ENCODE measurements around the gene CTXN2. TPM values are rescaled to one million over a fixed set of nuclear protein-coding genes. Genes with fewer than 3 reads are reported as not detected.
A peak's percentile ranks its signal among the peaks of the same experiment; 100 is the strongest.

CTXN2 gene
- total RNA-seq, 1 experiment from 2014 or later: 0.07 TPM

DNA sequence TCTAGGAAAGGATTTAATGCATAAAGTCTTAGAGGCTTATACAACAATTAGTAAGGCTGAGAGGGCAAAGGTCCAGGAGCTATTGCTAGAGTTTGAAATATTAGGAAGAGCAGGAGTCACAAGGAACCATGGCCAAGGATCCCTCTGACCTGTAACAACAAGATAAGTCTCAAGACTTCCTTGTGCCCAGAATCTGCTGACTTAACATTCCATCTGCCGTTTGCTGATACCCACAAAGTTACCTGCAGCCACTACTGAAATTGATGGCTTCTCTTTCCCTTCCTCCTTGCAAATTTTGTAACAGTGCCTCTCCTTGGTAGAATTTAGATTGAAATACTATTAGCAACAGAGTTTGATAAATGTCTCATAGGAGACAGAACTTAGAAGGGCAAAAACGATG lies 8.7 kb upstream of the CTXN2 start:
- Histone ChIP-seq H3K4me3 (ENCODE audit: insufficient read depth, low read depth, low read length) (no peak overlapping the region), H3K27me3 (ENCODE audit: control insufficient read depth, insufficient read depth, low read length) (no peaks in the 10 kb centered on the region), H3K36me3 (replicated peaks; ENCODE audit: control insufficient read depth, insufficient read depth, low read length) (no peaks in the 10 kb centered on the region)
- no peak for DNase-seq

GRCh38 chr15:48185529-48185928 lies 5.9 kb upstream of the CTXN2 start:
- no peak for DNase-seq

DNA sequence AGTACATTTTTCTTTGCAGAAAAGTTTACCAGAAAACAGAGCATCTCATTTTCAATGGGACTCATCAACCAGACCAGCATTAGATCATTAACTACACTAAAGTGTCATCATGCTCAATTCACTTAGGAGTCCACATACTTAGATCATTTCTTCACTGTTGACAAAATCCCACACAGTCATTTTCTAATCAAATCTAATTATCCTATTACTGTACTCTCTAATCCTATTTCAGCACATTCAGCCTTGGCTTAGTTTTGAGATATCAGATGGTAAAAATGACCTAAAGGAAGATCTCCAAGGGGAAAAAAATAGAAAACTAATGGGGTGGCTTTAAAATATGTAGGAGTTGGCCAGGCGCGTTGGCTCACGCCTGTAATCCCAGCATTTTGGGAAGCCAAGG lies 5.2 kb upstream of the CTXN2 start:
- no peak for DNase-seq
- no peaks in the 10 kb centered on the region for H3K36me3 ChIP-seq (replicated peaks; ENCODE audit: control insufficient read depth, insufficient read depth, low read length)

More at GRCh38 chr15:48185529-48185928, 5.9 kb upstream of the CTXN2 start:
- Histone ChIP-seq H3K4me3 (ENCODE audit: insufficient read depth, low read depth, low read length) (no peak overlapping the region), H3K36me3 (replicated peaks; ENCODE audit: control insufficient read depth, insufficient read depth, low read length) (no peaks in the 10 kb centered on the region), H3K27me3 (ENCODE audit: control insufficient read depth, insufficient read depth, low read length) (no peaks in the 10 kb centered on the region)

GRCh38 chr15:48190932-48191573 lies 412 bp upstream of the CTXN2 start:
- no peaks in the 10 kb centered on the region for H3K36me3 ChIP-seq (replicated peaks; ENCODE audit: control insufficient read depth, insufficient read depth, low read length)
- peak; percentile 48 for DNase-seq
- H3K4me3 ChIP-seq (ENCODE audit: insufficient read depth, low read depth, low read length): peak overlapping the region; percentile 19
- peaks cover 5% of the 10 kb centered on the region for H3K27me3 ChIP-seq (ENCODE audit: control insufficient read depth, insufficient read depth, low read length)

More for the DNA sequence above, 5.2 kb upstream of the CTXN2 start:
- H3K4me3 ChIP-seq (ENCODE audit: insufficient read depth, low read depth, low read length): no peak overlapping the region
- H3K27me3 ChIP-seq (ENCODE audit: control insufficient read depth, insufficient read depth, low read length): no peaks in the 10 kb centered on the region

DNA sequence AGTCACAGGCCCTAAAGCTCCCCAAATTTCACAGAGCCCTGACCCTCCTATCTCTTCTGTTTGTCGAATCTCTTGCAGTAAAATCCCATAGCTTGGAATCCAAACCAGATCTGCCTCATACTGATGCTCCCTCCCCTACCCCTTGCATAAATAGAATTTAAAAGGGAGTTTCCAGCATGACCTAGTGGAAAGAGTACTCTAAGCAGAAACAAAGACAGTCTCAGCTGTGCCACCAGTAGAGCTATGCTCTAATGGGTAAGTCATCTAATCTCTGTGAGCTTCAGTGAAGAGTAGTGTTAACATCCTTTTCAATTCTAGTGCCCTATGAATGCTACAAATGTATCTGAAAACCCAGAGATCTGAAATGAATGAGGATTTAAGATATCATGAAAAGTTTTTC lies 10.6 kb downstream of the CTXN2 start:
- no peaks in the 10 kb centered on the region for H3K36me3 ChIP-seq (replicated peaks; ENCODE audit: control insufficient read depth, insufficient read depth, low read length)
- no peak overlapping the region for H3K4me3 ChIP-seq (ENCODE audit: insufficient read depth, low read depth, low read length)
- DNase-seq: peak; percentile 8
- H3K27me3 ChIP-seq (ENCODE audit: control insufficient read depth, insufficient read depth, low read length): no peaks in the 10 kb centered on the region

DNA sequence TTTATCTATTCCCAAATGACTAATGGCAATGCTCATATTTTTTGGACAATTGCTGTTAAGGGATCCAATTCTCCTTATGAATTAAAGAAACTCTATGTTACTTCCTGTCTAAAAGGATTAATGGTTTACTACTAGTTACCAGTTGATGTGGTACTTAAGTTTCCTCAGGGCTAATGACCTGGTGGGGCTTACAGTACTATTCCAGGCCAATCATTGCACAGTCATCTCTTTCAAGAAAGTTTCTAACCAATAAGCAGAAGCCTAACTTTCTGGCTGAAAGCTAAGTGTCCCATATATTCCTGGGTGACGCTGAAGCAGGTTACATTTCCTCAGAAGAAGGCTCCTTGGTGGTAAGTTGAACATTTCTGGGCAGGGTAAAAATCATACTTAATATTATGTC lies 14.5 kb downstream of the CTXN2 start, which contains the start of gene SLC12A1:
Gene SLC12A1, plus strand, starts transcription at position 322 of the 400 bp plus-strand sequence. CDS start 1,418 bp downstream, outside the sequence.
- no peaks in the 10 kb centered on the region for H3K27me3 ChIP-seq (ENCODE audit: control insufficient read depth, insufficient read depth, low read length)
- DNase-seq: no peak
- H3K36me3 ChIP-seq (replicated peaks; ENCODE audit: control insufficient read depth, insufficient read depth, low read length): no peaks in the 10 kb centered on the region
- no peak within 1 kb of the TSS for H3K4me3 ChIP-seq (ENCODE audit: insufficient read depth, low read depth, low read length)

DNA sequence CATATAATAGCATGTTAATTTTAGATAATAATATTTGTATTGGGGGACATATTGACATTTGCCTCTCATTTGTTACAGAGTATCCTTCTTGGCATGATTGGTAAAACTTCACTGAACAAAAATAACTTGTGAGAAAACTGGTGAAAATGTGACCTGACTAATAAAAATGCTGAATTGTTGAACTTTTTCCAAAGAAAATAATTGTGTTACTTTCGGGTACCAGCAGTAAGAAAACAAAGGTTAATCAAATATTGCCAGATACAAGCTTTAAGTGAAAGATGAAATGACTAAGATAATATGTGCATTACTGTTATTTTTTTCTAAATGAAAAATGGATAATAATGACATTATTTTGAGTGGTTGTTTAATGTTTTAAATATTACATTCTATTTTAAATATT lies 29.8 kb downstream of the CTXN2 start:
- H3K4me3 ChIP-seq (ENCODE audit: insufficient read depth, low read depth, low read length): no peak overlapping the region

GRCh38 chr15:48221885-48222284 lies 30.4 kb downstream of the CTXN2 start:
- no peaks in the 10 kb centered on the region for H3K27me3 ChIP-seq (ENCODE audit: control insufficient read depth, insufficient read depth, low read length)
- no peak for DNase-seq
- no peak overlapping the region for H3K4me3 ChIP-seq (ENCODE audit: insufficient read depth, low read depth, low read length)
- H3K36me3 ChIP-seq (replicated peaks; ENCODE audit: control insufficient read depth, insufficient read depth, low read length): no peaks in the 10 kb centered on the region

More for the DNA sequence above, 29.8 kb downstream of the CTXN2 start:
- DNase-seq: no peak
- Histone ChIP-seq H3K36me3 (replicated peaks; ENCODE audit: control insufficient read depth, insufficient read depth, low read length) (no peaks in the 10 kb centered on the region), H3K27me3 (ENCODE audit: control insufficient read depth, insufficient read depth, low read length) (no peaks in the 10 kb centered on the region)

- H3K36me3 ChIP-seq (replicated peaks; ENCODE audit: control insufficient read depth, insufficient read depth, low read length): no peaks in the 10 kb centered on the region
- H3K4me3 ChIP-seq (ENCODE audit: insufficient read depth, low read depth, low read length): no peak overlapping the region
- DNase-seq: no peak
- no peaks in the 10 kb centered on the region for H3K27me3 ChIP-seq (ENCODE audit: control insufficient read depth, insufficient read depth, low read length)
These were observed 31.2 kb downstream of the CTXN2 start for GRCh38 chr15:48222627-48223026.

DNA sequence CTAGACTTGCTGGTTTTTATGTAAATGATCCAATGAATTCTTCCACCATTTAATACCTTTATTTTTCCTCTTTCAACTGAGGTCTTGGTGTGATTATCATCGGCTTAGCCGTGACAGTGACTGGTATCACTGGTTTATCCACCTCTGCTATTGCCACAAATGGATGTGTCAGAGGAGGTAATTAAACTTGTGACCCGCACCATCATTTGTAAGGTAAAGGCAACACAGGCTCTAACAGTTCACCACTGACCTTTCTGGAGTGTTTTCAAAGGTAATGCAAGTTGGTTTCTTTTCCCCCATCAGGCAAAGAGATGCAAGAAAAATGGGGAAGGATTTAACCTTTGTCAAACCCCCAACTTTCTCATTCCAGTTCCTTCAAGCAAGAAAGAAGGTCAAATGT lies 34.3 kb downstream of the CTXN2 start:
- no peak overlapping the region for H3K4me3 ChIP-seq (ENCODE audit: insufficient read depth, low read depth, low read length)
- H3K27me3 ChIP-seq (ENCODE audit: control insufficient read depth, insufficient read depth, low read length): no peaks in the 10 kb centered on the region
- DNase-seq: no peak
- H3K36me3 ChIP-seq (replicated peaks; ENCODE audit: control insufficient read depth, insufficient read depth, low read length): no peaks in the 10 kb centered on the region

GRCh38 chr15:48230498-48230897 lies 39.0 kb downstream of the CTXN2 start:
- Histone ChIP-seq H3K4me3 (ENCODE audit: insufficient read depth, low read depth, low read length) (no peak overlapping the region), H3K36me3 (replicated peaks; ENCODE audit: control insufficient read depth, insufficient read depth, low read length) (no peaks in the 10 kb centered on the region), H3K27me3 (ENCODE audit: control insufficient read depth, insufficient read depth, low read length) (no peaks in the 10 kb centered on the region)
- no peak for DNase-seq

- Histone ChIP-seq H3K27me3 (ENCODE audit: control insufficient read depth, insufficient read depth, low read length) (no peaks in the 10 kb centered on the region), H3K4me3 (ENCODE audit: insufficient read depth, low read depth, low read length) (no peak overlapping the region), H3K36me3 (replicated peaks; ENCODE audit: control insufficient read depth, insufficient read depth, low read length) (no peaks in the 10 kb centered on the region)
- no peak for DNase-seq
These were observed 41.8 kb downstream of the CTXN2 start for GRCh38 chr15:48233246-48233645.

DNA sequence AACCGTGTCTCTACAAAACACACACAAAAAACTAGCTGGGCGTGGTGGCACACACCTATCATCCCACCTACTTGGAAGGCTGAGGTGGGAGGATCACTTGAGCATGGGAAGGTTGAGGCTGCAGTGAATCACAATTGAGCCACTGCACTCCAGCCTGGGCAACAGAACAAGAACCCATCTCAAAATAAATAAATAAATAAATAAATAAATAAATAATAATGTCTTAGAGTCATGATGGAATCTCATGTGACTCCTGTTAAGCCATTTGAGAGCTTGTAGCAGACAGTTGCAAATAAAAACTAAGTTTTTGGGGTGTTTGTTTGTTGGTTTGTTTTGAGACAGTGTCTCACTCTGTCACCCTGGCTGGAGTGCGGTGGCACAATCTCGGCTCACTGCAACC lies 47.9 kb downstream of the CTXN2 start:
- Histone ChIP-seq H3K36me3 (replicated peaks; ENCODE audit: control insufficient read depth, insufficient read depth, low read length) (no peaks in the 10 kb centered on the region), H3K27me3 (ENCODE audit: control insufficient read depth, insufficient read depth, low read length) (no peaks in the 10 kb centered on the region), H3K4me3 (ENCODE audit: insufficient read depth, low read depth, low read length) (no peak overlapping the region)
- DNase-seq: no peak

DNA sequence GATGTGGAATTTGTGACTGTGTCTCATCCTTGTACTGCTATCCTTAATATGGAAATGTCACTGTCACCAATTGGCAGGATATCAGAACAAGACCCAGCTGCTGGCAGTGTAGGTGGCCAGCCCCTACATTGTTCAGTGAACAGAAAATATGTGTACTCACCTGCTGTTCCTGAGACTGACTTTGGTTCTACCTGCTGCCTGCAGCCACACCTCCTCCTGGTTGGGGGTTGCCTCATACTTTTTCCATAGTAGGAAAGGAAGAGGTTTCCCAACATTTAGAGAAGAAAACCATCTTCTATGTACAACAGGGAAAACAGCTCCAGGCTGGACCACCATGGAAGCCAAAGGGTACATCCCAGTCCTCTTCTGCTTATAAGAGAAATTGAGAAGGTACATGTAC lies 50.5 kb downstream of the CTXN2 start:
- Histone ChIP-seq H3K4me3 (ENCODE audit: insufficient read depth, low read depth, low read length) (no peak overlapping the region), H3K36me3 (replicated peaks; ENCODE audit: control insufficient read depth, insufficient read depth, low read length) (no peaks in the 10 kb centered on the region), H3K27me3 (ENCODE audit: control insufficient read depth, insufficient read depth, low read length) (no peaks in the 10 kb centered on the region)
- DNase-seq: no peak

DNA sequence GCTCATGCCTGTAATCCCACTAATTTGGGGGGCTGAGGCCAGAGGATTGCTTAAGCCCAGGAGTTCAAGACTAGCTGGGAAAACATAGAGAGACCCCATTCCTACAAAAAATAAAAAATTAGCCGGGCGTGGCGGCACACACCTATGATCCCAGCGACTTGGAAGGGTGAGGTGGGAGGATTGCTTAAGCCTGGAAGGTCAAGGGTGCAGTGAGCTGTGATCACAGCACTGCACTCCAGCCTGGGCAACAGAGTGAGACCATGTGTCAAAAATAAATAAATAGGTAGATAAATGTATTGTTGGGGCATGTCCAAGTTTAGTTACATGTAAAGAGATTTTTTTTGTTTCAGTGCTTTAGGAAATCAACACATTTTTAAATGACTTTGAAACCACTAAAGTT lies 51.1 kb downstream of the CTXN2 start:
- Histone ChIP-seq H3K27me3 (ENCODE audit: control insufficient read depth, insufficient read depth, low read length) (no peaks in the 10 kb centered on the region), H3K36me3 (replicated peaks; ENCODE audit: control insufficient read depth, insufficient read depth, low read length) (no peaks in the 10 kb centered on the region), H3K4me3 (ENCODE audit: insufficient read depth, low read depth, low read length) (no peak overlapping the region)
- DNase-seq: no peak

DNA sequence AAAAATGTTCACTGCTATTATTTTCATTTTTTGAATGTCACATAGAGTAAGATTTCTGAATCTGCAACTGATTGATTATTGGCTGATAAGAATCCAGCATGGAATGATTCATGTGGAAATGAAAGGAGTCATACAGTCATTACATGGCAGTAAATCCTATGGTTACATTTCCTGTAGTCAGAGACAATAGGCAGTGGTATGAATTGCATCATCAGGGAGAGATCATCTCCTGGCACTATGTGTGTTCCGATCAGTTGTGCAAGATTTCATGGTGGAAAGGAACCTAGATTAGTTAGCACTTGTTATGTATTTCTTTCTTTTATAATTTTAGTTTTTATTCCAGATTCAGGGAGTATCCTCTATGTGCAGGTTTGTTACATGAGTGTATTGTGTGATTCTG lies 53.5 kb downstream of the CTXN2 start:
- no peaks in the 10 kb centered on the region for H3K27me3 ChIP-seq (ENCODE audit: control insufficient read depth, insufficient read depth, low read length)
- no peaks in the 10 kb centered on the region for H3K36me3 ChIP-seq (replicated peaks; ENCODE audit: control insufficient read depth, insufficient read depth, low read length)
- DNase-seq: no peak
- H3K4me3 ChIP-seq (ENCODE audit: insufficient read depth, low read depth, low read length): no peak overlapping the region

All from H7 (cell line).